Measurements from ENCODE around the gene DNAJB13. TPM values are rescaled to one million over a fixed set of nuclear protein-coding genes. Genes with fewer than 3 reads are reported as not detected.

DNAJB13 gene
- total and polyA plus RNA-seq, 2 of the 4 experiments (the other 2 are of a cell fraction) = 0.18 to 0.48 TPM

DNA sequence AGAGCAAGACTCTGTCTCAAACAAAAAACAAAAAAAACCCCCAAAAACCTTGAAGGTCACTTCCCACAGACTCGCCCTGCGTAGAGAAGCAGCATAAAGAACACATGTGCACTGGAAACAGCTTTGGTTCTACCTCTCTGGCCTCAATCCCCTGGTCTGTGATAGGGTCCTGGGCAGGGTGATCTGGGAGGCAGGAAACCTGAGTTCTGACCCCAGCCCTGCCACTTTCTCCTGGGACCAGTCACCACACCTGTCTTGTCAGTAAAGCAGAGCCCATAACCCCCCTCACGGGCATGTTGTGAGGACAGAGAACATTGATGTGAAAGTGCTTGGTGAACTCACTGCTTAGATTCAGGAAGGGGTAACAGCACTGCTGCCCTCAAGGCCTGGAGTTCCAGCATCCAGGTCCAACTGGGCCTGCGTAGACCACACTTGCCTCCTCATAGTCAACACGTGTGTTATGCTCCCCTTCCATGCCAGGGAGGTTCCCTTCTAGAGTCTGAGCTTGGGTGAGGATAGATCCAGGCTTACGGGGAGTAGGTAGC, 20.4 kb downstream of the DNAJB13 start:
- ATAC-seq (ENCODE audit: low read depth) = no peak
- dilution Hi-C loops (cut with HindIII; ENCODE audit: low sequenced_read_pairs, unreplicated experiment) = no loop called here
- CTCF ChIA-PET = no interaction called here

More for the DNA sequence above, 20.4 kb downstream of the DNAJB13 start:
- no TSS peak for BruUV-seq (replicated peaks)
- Histone ChIP-seq H3K79me1 (ENCODE audit: low read depth in 1 of 2, low read length in 2 of 2) (no peaks in the 10 kb centered on the region), H3K27ac (ENCODE audit: insufficient read depth, low read length) (no peak overlapping the region), H3K4me1 (ENCODE audit: control insufficient read depth, insufficient read depth, low read length) (no peaks in the 10 kb centered on the region), H3K23ac (ENCODE audit: low read depth, low read length) (no peak overlapping the region), H3K4me2 (ENCODE audit: low read depth, low read length) (no peak overlapping the region), H2BK15ac (ENCODE audit: low read depth, low read length) (no peak overlapping the region), H3K9ac (ENCODE audit: low read depth, low read length) (no peak overlapping the region), H3K36me3 (ENCODE audit: control insufficient read depth, insufficient read depth, low read length) (no peaks in the 10 kb centered on the region), H4K91ac (ENCODE audit: insufficient read depth, low read depth, low read length) (no peak overlapping the region), H2BK20ac (ENCODE audit: low read depth, low read length) (no peak overlapping the region), H3K56ac (ENCODE audit: extremely low read depth, insufficient read depth, low read length) (no peak overlapping the region), H3K18ac (ENCODE audit: low read depth, low read length) (no peak overlapping the region), H2BK120ac (ENCODE audit: low read depth, low read length) (no peak overlapping the region), H3K4me3 (ENCODE audit: insufficient read depth, low read depth, low read length) (no peak overlapping the region), H3K14ac (replicated peaks; ENCODE audit: low read depth, low read length) (no peak overlapping the region), H2BK5ac (ENCODE audit: low read depth, low read length, poor library complexity, severe bottlenecking) (no peak overlapping the region), H4K20me1 (ENCODE audit: insufficient read depth, low read length) (no peaks in the 10 kb centered on the region), H3K27me3 (ENCODE audit: control insufficient read depth, insufficient read depth, low read length) (no peaks in the 10 kb centered on the region), H3K9me3 (ENCODE audit: control insufficient read depth, insufficient read depth, low read length) (no peaks in the 10 kb centered on the region), H4K8ac (ENCODE audit: low read depth in 2 of 2, low read length in 2 of 2) (no peak overlapping the region), H2AK9ac (replicated peaks; ENCODE audit: low read depth, low read length, poor library complexity) (no peak overlapping the region), H3K4ac (ENCODE audit: low read depth, low read length) (no peak overlapping the region), H3K9me1 (ENCODE audit: insufficient read depth, low read length) (0 out of 2 replicates have a peak, but pooled peaks cover 4% of the 10 kb centered on the region), H2AK5ac (ENCODE audit: low read depth, low read length) (no peak overlapping the region), H4K5ac (ENCODE audit: low read depth, low read length) (no peak overlapping the region), H2AFZ (replicated peaks; ENCODE audit: low read length, poor library complexity) (no peak overlapping the region)
- intact Hi-C loops (cut with micrococcal nuclease) (no loop called here), in situ Hi-C loops (cut with MboI; ENCODE audit: low sequenced_read_pairs) (no loop called here)
- DNase-seq = no peak
- WGBS, 2 experiments (ENCODE audit: extremely low coverage in 2 of 2, insufficient read length in 1 of 2) = no CpG with 5 or more reads among the region's 6 CpGs
- TF ChIP-seq FOS (IDR thresholded peaks at IDR 0.05; ENCODE audit: low read depth, low read length) = no peak
- TF ChIP-seq RFX5 (IDR thresholded peaks at IDR 0.05; ENCODE audit: low read depth, low read length) = no peak
- TF ChIP-seq, protein P1, sequence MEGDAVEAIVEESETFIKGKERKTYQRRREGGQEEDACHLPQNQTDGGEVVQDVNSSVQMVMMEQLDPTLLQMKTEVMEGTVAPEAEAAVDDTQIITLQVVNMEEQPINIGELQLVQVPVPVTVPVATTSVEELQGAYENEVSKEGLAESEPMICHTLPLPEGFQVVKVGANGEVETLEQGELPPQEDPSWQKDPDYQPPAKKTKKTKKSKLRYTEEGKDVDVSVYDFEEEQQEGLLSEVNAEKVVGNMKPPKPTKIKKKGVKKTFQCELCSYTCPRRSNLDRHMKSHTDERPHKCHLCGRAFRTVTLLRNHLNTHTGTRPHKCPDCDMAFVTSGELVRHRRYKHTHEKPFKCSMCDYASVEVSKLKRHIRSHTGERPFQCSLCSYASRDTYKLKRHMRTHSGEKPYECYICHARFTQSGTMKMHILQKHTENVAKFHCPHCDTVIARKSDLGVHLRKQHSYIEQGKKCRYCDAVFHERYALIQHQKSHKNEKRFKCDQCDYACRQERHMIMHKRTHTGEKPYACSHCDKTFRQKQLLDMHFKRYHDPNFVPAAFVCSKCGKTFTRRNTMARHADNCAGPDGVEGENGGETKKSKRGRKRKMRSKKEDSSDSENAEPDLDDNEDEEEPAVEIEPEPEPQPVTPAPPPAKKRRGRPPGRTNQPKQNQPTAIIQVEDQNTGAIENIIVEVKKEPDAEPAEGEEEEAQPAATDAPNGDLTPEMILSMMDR (conservative IDR thresholded peaks at IDR 0.05; ENCODE audit: low read depth, low read length) = no peak
- no peak for TF ChIP-seq MAFK (IDR thresholded peaks at IDR 0.05; ENCODE audit: low read depth, low read length)
- no peak for TF ChIP-seq MXI1 (IDR thresholded peaks at IDR 0.05; ENCODE audit: borderline replicate concordance, low read depth, low read length)
- TF ChIP-seq, protein P2, sequence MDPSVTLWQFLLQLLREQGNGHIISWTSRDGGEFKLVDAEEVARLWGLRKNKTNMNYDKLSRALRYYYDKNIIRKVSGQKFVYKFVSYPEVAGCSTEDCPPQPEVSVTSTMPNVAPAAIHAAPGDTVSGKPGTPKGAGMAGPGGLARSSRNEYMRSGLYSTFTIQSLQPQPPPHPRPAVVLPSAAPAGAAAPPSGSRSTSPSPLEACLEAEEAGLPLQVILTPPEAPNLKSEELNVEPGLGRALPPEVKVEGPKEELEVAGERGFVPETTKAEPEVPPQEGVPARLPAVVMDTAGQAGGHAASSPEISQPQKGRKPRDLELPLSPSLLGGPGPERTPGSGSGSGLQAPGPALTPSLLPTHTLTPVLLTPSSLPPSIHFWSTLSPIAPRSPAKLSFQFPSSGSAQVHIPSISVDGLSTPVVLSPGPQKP (IDR thresholded peaks at IDR 0.05; ENCODE audit: borderline replicate concordance, low read depth, low read length) = no peak
- TF ChIP-seq POLR2A (IDR thresholded peaks at IDR 0.05; ENCODE audit: low read depth, low read length) = no peak
- no peak for TF ChIP-seq BHLHE40 (IDR thresholded peaks at IDR 0.05; ENCODE audit: low read depth, low read length)
- TF ChIP-seq SMC3 (IDR thresholded peaks at IDR 0.05; ENCODE audit: low read depth, low read length) = no peak
- no peak for TF ChIP-seq NFE2L2 (IDR thresholded peaks at IDR 0.05; ENCODE audit: low read depth, low read length)
- no peak for TF ChIP-seq CHD1 (IDR thresholded peaks at IDR 0.05; ENCODE audit: low read depth, low read length)
- TF ChIP-seq MAZ (IDR thresholded peaks at IDR 0.05; ENCODE audit: borderline replicate concordance, low read depth, low read length) = no peak
- TF ChIP-seq CEBPB (IDR thresholded peaks at IDR 0.05; ENCODE audit: low read depth, low read length) = no peak
- TF ChIP-seq RCOR1 (IDR thresholded peaks at IDR 0.05; ENCODE audit: insufficient replicate concordance, low read length) = no peak
- TF ChIP-seq RAD21 (IDR thresholded peaks at IDR 0.05; ENCODE audit: low read length) = no peak
- POLR2A ChIA-PET (ENCODE audit: unreplicated experiment) = no interaction called here

Data from IMR-90 (cell line).